Anterior cingulate cortex (tissue), 58 donors: ENCODE measurements around the gene ZMYND8.
A peak's percentile ranks its signal among the peaks of the same experiment; 100 is the strongest.

Experiments
- DNase-seq, 58 donors: peaks; one replicate each; lab custom pipeline; 2025; lab: John Stamatoyannopoulos, UW

ZMYND8 gene

GRCh38 chr20:47235853-47236638 is 120.5 kb downstream of the ZMYND8 start:
- DNase-seq: no peak

DNA sequence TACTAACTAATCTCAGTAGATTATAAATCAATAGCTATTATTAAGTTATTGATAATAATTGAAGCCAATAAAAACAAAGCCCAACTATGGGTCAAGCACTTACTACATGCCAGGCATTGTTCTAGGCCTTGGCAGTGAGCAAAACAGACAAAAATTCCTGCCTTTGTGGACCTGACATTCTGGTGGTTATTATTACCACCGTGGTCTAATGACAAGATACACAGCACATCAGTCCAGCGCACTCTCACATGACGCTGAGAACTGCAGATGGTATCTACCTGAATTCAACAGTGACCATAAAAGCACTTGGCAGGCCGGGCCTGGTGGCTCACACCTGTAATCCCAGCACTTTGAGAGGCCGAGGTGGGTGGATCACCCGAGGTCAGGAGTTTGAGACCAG is 121.4 kb downstream of the ZMYND8 start:
- no peak for DNase-seq

- no peak for DNase-seq
Observed at GRCh38 chr20:47233333-47234188, 122.9 kb downstream of the ZMYND8 start.

DNA sequence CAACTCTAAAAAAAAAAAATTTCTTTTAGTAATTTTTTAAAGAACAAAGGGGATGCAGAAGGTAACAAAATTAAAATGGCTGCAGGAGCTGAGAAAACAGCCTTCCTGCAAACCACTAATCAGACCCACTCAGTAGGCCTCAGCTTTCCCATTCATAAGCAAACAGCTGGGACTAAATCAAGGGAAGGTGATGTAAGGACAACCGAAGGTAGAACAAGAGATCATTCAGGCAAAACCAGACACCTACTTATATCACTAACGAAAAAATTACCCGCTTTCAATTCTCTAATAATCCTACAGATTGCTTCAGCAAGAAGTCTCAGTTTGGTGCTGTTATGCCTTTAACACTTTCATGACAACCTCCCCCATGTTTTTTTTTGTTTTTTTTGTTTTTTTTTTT is 124.0 kb downstream of the ZMYND8 start:
- DNase-seq: no peak

DNA sequence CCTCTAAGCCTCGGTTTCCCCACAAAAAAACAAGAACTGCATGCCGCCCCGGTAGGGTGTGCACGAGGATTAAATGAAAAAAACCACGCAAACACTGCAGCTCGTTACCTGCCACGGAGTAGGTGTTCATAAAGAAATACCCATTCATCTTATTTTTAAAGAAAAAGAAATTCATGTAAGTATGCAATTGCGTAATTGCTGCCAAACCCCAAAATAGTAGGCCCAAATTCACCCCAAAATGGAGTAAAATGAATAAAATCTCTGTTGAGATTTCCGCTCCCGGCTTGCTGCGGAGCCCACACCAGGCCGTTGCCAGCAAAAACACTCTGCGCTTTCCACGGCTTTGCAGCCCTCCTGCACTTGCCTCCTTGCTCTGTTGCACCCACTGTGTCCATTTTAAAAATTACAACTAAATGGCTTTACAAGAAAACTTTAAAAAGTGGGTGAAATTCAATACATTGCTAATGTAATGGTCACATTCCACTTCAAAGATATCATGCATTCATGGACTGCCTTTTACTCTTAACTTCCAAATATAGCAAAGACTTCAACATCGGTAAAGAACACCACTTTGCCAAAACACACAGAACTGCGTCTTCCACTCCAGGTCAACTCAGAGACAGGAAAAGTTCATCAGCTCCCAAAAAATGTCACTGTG is 125.0 kb downstream of the ZMYND8 start:
- DNase-seq: peak in 1 of 58 donors; percentile 8

DNA sequence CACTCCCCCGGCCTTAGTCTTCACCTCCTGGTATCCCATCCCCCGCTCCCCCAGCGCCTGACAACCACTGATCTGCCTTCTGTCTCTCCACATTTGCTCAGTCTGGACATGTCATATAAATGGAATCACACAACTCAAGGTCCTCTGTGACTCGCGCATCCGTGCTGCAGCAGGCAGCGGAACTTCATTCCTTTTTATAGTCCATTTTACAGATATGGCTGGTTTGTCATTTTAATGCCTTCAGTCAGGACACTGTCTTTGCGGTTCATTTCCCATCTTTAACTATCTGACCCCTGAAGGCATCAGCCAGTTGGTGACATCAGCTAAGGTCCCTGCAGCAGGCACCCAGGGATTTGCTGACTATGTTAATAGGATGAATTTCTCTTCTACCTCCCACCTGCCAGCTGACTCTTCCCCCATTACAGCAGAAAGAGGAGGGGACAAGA is 125.7 kb downstream of the ZMYND8 start:
- DNase-seq: no peak

DNA sequence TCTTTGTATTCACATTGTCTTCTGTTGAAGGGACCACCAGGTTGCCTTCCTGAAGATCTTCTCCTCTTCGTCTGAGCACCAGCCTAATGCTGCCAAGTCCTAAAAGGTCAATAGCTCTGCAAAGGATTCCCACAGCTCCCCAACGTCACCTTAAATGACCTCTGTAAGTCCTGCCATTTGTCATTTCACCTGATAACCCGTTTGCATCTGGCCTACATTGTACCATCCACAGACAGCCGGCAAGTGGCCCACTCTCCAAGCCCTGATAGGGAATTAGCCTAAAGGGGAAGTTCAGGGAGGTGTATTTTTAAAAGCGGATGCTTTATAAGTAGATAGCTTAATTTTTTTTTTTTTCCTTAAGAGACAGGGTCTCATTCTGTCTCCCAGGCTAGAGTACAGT is 127.8 kb downstream of the ZMYND8 start:
- DNase-seq: no peak

- no peak for DNase-seq
Observed at GRCh38 chr20:47227576-47227975, 128.9 kb downstream of the ZMYND8 start.

- no peak for DNase-seq
Observed at GRCh38 chr20:47227119-47227518, 129.4 kb downstream of the ZMYND8 start.

DNA sequence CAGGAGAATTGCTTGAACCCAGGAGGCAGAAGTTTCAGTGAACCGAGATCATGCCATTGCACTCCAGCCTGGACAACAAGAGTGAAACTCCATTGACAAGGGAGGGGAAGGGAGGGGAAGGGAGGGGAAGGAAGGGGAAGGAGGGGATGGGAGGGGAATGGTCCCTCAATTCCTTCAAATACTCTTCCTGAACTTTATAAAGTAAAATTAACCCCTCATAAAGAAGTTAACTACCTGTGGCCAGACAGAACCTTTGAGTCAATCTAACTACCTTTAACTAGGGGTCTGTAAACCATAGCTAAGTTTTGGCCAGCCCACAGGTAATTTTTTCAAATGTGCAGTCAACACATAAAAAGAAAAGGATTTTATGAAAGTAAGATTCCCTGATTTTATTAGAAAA is 131.0 kb downstream of the ZMYND8 start:
- no peak for DNase-seq

DNA sequence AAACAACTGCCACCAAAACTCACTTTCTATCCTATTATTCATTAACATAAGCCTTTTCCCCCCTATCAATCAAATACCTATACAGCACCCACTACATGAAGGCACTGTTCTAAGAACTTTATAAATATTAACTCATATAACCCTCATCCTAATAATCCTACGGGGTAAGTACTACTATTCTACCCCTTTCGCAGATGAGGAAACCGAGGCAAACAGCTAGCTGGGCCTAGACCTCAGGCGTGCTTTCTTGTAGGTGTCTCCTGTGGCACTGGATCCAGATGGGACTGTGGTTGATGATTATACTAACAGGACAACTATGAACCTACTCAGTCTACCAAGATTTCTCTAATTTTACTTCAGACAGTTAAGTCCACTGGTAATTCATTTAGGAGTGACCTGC is 131.6 kb downstream of the ZMYND8 start:
- no peak for DNase-seq

DNA sequence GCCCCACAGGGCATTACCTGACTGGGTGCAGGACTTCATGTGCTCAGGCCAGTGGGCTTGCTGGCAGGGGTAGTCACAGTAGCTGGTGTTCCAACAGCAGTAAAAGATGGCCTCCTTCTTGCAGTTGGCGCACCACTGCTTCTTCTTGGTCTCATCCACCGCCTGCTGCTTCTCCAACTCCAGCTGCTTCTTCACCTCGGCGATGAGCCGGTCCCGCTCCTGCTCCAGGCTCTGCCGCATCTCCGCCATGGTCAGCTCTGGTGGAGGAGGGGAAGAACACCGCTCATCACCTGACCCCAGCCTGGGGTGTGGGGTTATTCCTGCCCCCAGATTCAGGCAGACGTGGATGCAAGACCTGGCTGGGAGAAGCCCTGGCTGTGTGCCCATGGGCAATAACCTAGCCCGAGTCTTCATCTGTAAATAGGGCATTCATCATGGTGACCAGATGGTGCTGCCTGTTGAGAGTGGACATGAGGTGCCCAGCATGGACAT is 132.2 kb downstream of the ZMYND8 start:
- no peak for DNase-seq

DNA sequence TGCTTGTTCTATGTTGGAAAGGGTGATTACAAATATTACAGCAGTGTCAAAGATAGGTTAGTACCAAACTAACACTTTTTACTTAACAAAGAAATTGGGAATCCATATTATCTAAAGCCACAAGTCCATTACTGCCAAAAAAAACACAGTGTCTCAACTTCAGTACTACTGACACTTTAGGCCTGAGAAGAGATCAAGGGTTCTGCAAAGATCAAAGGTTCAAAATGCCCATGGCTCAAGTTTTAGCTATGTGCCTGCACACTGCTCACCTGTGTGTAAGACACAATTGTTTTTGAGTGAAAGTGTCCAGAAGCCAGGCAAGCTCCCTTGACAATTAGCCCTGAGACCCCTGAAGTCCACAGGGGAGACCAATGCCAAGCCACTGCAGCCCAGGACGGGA is 132.6 kb downstream of the ZMYND8 start:
- no peak for DNase-seq

DNA sequence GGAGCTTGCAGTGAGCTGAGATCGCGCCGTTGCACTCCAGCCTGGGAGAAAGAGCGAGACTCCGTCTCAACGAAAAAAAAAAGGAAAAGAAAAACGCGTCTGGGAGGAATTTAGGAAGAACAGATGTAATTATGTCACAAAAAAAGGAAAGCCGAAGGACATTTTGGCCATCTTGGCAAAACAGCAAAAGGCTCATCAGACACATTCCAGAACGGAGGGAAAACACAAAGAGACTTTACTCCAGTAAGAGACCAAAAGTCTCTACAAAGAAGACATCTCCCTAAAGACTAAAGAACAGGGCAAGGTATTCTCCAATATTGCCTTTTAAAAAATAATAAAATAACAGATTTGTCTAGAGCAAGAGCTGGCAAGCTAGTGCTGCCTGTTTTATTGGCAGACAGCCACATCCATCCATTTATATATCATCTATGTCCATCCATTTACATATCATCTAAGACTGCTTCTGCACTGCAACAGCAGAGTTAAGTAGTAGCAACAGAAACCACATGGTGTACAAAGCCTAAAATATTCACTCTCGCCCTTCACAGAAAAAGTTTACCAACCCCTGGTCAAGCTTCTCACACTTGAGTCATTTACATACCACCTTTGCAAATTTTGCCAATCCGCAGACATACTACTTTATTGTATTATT is 133.9 kb downstream of the ZMYND8 start:
- DNase-seq: peak in 1 of 58 donors; percentile 7

DNA sequence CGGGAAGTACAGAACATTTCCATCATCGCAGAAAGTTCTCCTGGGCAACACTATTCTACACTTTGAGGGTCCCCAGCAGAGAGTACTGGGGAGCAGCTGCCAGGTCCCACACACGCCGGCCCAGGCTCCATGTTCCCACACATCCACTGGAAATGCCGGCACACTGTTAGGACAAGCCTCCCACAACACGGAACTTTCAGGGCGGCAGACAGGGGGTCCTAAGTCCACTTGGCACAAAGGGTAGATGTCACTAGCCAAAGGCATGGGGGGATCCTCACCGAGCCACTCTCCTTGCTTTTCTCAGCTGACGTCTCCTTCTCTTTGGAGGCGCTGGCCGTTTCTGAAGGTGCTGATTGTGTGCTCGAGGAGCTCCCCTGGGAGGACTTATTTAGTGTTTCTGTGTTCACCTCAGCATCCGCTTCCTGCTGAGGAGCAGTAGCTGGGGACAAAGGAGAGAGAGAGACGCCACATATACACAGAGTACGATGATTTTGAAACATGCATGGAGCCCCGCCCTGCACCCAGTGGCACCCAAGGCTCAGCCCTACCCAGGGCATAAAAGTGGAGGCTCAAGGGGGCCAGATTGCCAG is 135.4 kb downstream of the ZMYND8 start:
- DNase-seq: no peak

DNA sequence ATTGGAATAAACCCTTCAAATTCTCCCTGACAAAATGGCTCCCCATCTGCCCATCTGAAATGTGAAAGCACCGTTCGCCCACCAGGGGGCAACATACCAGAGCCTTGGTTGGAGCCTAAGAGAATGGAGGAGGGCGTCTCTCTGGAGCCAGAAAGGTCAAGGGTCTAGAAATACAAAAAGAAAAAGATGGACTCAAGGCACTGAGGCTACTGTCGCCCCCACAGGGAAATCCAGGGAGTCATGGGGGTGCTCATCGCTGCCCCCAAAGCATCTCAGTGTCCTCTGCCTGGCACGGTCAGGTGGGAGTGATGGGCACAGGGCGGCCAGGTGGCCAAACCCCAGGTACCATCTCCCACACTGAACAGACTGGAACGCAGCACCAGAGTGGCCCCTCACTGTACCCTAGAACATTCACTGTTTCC is 136.3 kb downstream of the ZMYND8 start:
- DNase-seq: peak in 1 of 58 donors; percentile 11

DNA sequence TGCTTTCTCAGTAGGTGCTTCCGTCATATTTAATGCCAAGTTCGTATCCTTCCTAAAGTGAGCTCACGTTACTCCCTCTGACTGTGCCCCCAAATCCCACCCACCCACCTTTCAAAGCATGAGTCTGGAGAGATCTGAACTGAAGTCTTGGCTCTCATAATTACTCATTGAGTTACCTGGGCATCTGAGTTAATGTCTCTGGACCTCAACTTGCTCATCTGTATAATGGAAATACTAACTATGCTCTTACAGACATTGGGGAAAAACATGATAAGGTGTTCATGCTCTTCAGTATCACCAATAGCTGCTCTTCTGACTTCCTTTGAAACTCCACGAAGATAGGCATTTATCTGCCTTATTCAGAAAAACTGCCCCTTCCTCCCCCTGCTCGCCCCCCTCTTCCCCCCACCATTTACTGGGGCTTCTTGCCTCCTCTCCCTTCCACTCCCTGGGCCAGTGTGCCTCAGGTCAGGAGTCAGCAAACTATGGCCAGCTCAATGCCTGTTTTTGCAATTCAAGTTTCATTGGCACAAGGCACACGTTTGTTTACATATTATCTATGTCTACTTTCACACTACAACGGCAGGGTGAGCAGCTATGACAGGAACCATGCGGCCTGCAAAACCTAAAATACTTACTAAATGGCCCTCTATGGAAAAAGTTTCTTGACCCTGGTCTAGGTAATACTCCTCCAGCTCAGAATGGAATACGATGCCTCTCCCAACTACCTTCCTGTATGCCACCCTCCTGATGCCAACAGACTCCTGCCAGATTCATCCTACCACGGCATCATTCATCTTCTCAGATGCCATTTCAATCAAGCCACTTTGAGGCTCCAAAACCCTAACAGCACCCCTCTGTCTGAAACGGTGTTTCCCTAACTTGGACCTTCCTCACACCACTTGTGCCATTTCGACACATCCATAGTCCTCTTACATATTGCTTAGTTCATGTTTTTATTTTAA is 138.7 kb downstream of the ZMYND8 start:
- no peak for DNase-seq

DNA sequence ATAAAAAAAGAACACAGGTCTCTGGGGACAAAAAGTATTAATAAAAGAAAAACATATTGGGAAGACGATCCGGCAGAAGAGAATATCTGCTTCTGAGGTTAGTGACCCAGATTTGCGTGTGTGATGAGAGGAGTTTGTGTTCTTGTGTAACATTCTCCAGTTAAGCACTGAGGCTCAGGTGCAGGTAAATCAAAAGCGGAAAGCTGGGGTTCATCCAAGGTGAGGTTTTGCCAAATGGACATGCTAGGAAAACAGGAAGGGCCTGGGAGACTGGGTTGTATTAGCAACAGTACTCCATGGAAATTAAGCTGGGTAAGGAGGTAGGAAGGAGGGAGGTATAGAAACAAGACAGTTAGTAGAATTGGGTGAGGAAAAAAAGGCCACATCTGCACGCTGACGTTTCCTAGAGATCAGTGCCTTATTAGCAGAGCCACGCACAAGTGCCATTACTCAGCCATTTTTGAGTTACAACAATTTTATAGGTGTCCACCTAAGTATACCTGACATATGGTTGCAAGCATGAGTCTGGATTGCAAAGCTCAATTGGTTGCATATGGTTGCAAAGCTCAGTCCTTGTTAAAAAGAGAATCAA is 139.6 kb downstream of the ZMYND8 start:
- no peak for DNase-seq
